AG20443 (cell line): ENCODE measurements around the gene FOXN3.
A peak's percentile ranks its signal among the peaks of the same experiment; 100 is the strongest.

Experiments used
- DNase-seq: peaks from one replicate; pipeline ENCODE4 v3.0.0; 2012; ENCODE audit warnings: low spot score, mixed read lengths

FOXN3 gene

GRCh38 chr14:89417091-89417464, at the start of gene FOXN3:
Gene FOXN3, minus strand, starts transcription at chr14:89417233. Its CDS starts 4,757 bp downstream, at chr14:89412476.
- DNase-seq: peak; percentile 94

- DNase-seq: no peak
Observed at GRCh38 chr14:89466484-89466883, 49.5 kb upstream of the FOXN3 start.

- no peak for DNase-seq
Observed at GRCh38 chr14:89465876-89466275, 48.8 kb upstream of the FOXN3 start.

GRCh38 chr14:89461256-89461655, 44.2 kb upstream of the FOXN3 start:
- DNase-seq: no peak

DNA sequence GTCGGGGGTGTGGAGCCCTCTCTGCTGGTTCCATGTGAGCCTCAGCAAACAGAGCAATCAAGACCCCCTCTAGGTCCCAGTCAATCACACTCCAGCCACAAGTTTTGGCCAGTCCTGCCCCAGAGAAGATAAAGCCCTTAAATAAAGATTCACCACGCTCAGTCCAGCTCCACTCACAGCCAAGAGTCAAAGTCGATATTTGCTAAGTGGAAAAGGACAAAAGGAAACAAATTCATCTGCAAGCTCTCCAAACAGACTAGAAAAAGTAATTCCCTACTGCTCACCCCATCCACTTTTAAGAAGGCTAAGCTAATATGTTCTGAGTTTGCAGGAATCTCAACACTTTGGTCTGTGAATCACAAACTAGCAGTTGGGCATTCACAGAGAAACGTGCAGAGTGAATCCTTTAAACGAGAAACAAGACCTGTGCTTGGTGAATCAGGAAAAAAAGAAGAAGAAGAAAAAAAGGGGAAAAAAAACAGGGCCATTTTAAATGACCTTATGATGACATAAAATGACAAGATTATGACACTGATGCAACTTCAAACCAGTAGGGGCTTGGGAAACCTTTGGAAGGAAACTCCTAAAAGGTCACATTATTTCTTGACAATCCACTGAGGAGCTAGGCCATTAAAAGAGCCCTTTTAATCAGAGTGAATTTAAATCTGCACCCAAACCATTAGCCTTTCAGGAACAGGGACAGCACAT, 41.8 kb upstream of the FOXN3 start:
- DNase-seq: no peak

- DNase-seq: no peak
Observed at GRCh38 chr14:89457007-89457406, 40.0 kb upstream of the FOXN3 start.

DNA sequence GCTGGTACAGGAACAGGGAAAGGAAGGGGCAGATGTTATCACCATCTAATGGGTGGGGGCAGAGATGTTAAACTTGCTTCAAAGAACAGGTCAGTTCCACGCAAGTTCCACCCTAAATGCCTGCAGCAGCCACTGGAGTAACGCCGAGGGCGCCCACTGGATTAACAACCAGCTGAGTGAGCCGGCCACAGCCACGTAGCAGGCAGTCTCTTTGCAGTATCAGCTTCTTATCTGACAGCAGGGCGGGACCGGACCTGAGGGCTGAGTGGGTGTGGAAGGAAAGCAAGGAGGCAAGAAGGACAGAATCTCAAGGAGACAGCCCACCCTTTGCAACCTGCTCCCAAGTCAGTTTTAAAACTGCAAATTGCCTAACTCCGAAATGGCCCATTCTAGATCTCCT, 38.4 kb upstream of the FOXN3 start:
- DNase-seq: no peak

DNA sequence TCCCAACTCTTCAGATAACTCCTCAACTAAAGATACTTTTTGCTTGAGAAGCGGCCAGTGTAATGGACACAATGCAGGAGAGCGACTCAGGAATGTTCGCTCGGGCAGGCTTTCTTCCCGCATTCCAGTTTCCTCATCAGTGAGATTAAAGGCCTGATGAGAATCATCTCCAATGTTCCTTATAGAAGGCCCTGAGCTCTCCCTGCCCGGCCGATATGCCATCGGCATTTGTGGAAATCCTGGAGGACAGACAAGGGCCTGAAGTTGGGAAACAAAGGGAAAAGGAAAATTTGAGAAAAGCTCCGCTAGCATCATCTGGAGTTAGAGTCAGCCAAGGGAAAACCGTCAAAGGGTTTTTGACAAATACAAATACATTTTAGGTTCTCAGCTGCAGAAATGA, 38.0 kb upstream of the FOXN3 start:
- DNase-seq: no peak

- no peak for DNase-seq
Observed at GRCh38 chr14:89452281-89452680, 35.2 kb upstream of the FOXN3 start.

GRCh38 chr14:89451229-89451628, 34.2 kb upstream of the FOXN3 start:
- DNase-seq: no peak

- no peak for DNase-seq
Observed at GRCh38 chr14:89447182-89447944, 30.3 kb upstream of the FOXN3 start.

GRCh38 chr14:89445273-89445973, 28.4 kb upstream of the FOXN3 start:
- no peak for DNase-seq

- DNase-seq: no peak
Observed at GRCh38 chr14:89444516-89445125, 27.6 kb upstream of the FOXN3 start.

DNA sequence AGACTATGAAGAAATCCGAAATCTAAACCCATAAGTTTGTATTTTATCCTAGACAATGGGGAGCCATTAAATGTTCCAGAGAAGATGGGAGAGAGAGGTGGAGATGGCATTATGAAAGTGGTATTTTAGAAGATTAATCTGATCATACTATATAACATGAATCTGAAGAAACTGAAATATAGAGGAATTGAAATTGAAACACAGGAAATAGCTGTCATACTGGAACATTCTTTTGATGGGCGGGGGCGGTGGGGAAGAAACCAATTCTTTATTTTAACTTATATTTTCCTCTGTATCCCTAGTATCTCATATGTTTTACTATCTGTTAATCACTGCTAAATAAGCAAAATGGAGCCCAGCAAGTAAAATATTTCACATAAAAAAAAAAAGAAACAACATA, 27.0 kb upstream of the FOXN3 start:
- no peak for DNase-seq

GRCh38 chr14:89443042-89443629, 26.1 kb upstream of the FOXN3 start:
- DNase-seq: peak; percentile 39

DNA sequence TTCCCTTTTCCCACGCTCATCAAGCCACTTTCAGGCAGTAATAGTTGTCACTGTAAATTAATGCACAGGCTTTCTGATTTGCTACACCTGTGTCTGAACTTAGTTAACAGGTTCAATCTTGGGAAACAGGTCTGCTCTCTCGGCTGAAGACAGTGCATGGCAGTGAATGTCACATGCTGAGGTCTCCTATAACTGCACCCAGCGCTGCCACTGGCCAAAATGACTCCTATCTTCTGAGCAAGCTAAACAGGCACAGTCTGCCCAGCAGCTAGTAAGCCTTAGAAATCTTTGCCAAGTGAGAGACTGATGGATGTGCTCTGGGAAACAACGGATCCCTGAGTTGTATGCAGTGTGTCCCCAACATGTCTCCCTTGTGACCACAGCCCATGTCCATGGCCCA, 25.2 kb upstream of the FOXN3 start:
- no peak for DNase-seq

GRCh38 chr14:89440986-89441909, 24.2 kb upstream of the FOXN3 start:
- DNase-seq: no peak

DNA sequence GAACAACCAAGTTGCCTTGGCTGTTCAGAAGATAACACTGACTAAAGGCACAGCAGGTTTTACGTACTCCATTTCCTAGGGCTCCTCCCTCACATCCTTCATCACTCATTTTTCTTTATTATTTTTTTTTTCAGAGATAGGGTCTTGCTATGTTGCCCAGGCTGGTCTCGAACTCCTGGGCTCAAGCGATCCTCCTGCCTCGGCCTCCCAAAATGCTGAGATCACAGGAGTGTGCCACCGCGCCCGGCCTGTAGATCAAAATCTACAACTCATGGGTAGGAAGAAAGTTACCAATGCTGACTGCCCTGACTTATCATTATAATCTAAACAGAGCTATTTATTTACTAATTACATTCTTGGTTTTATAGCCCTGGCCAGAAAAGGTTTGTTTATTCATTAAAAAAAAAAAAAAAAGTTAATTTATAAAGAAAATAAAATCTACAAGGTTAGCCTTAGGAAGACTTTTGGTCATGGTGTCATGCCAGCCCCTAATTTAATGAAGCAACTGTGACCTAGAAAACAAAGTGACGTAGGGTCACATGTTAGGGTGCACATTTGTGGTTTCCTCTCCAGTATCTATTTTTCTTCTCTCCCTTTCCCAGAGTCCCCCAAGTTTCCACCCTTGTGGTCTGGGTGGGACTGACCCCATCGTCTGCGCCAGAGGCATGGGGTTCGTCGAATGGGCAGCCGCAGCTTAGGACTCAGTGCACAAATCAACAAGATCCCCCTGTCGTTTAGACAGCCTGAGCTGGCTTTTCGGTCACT, 19.0 kb upstream of the FOXN3 start:
- DNase-seq: no peak

DNA sequence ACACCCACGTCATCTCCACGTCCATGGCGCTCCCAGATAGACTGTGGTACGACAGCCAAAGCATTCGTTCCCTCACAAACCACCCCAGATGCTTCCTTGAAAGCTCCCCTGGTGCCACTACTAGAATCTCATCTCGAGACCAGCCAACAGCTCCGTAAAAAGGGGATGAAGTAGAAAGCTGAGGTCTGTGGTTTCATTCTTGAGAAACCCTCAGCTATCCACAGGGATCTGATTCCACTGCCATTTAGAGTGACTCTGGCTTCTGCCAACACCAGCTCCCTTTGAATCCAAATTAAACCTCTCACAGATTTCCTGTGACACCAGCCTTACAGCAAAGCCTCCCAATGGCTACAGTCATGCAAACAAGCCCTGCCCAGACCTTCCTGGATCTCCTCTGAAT, 18.5 kb upstream of the FOXN3 start:
- no peak for DNase-seq

GRCh38 chr14:89432226-89432625, 15.2 kb upstream of the FOXN3 start:
- DNase-seq: no peak
